HG02571 (cell line): Measurements from ENCODE around the gene TACSTD2.
"Not testable (repeated sequence)": the region's sequence is repeated elsewhere in the genome, so short reads cannot be mapped to it uniquely, and the experiment has no call there.

ENCODE experiments used
- ATAC-seq: cut with Tn5 transposase; IDR thresholded peaks from one replicate; pipeline ENCODE4 v1.9.1; 2021; ENCODE audit warnings: mild to moderate bottlenecking, moderate library complexity; ENCODE audit not compliant: unreplicated experiment

Gene TACSTD2

GRCh38 chr1:58576727-58577653 is at the start of gene TACSTD2:
TACSTD2 (minus strand) TSS chr1:58577252; CDS start chr1:58577156, 96 bp downstream.
- no peak for ATAC-seq

GRCh38 chr1:58626293-58626692 is 49.2 kb upstream of the TACSTD2 start:
- no peak for ATAC-seq

GRCh38 chr1:58623259-58623658 is 46.2 kb upstream of the TACSTD2 start:
- not testable (repeated sequence) for ATAC-seq

GRCh38 chr1:58622571-58622970 is 45.5 kb upstream of the TACSTD2 start:
- ATAC-seq, result no peak

GRCh38 chr1:58621391-58621790 is 44.3 kb upstream of the TACSTD2 start:
- ATAC-seq, result no peak

GRCh38 chr1:58620926-58621325 is 43.9 kb upstream of the TACSTD2 start:
- ATAC-seq, result no peak

GRCh38 chr1:58620259-58620658 is 43.2 kb upstream of the TACSTD2 start:
- no peak for ATAC-seq

- no peak for ATAC-seq
Observed at GRCh38 chr1:58619286-58620054, 42.4 kb upstream of the TACSTD2 start.

GRCh38 chr1:58618303-58618702 is 41.3 kb upstream of the TACSTD2 start:
- no peak for ATAC-seq

GRCh38 chr1:58611861-58612385 is 34.9 kb upstream of the TACSTD2 start:
- ATAC-seq, result no peak

- ATAC-seq, result no peak
Observed at GRCh38 chr1:58608945-58609344, 31.9 kb upstream of the TACSTD2 start.

GRCh38 chr1:58608297-58608696 is 31.2 kb upstream of the TACSTD2 start:
- ATAC-seq, result no peak

- no peak for ATAC-seq
Observed at GRCh38 chr1:58607391-58607790, 30.3 kb upstream of the TACSTD2 start.

- ATAC-seq, result not testable (repeated sequence)
Observed at GRCh38 chr1:58601921-58602320, 24.9 kb upstream of the TACSTD2 start.

- no peak for ATAC-seq
Observed at GRCh38 chr1:58597996-58598395, 20.9 kb upstream of the TACSTD2 start.

GRCh38 chr1:58597076-58597475 is 20.0 kb upstream of the TACSTD2 start:
- no peak for ATAC-seq

GRCh38 chr1:58596631-58597052 is 19.6 kb upstream of the TACSTD2 start:
- ATAC-seq, result no peak

GRCh38 chr1:58594546-58594945 is 17.5 kb upstream of the TACSTD2 start:
- no peak for ATAC-seq

GRCh38 chr1:58592522-58593134 is 15.6 kb upstream of the TACSTD2 start:
- no peak for ATAC-seq

- ATAC-seq, result no peak
Observed at GRCh38 chr1:58591806-58592205, 14.8 kb upstream of the TACSTD2 start.

GRCh38 chr1:58590019-58590418 is 13.0 kb upstream of the TACSTD2 start:
- no peak for ATAC-seq
